Fibroblast of skin of right biceps (primary cell): ENCODE data around the gene ENTPD1.
"Not testable (repeated sequence)": the region's sequence is repeated elsewhere in the genome, so short reads cannot be mapped to it uniquely, and the experiment has no call there.

Source experiments
- DNase-seq: peaks from one replicate; pipeline ENCODE4 v3.0.0-alpha.2; 2013

Gene ENTPD1, protein sequence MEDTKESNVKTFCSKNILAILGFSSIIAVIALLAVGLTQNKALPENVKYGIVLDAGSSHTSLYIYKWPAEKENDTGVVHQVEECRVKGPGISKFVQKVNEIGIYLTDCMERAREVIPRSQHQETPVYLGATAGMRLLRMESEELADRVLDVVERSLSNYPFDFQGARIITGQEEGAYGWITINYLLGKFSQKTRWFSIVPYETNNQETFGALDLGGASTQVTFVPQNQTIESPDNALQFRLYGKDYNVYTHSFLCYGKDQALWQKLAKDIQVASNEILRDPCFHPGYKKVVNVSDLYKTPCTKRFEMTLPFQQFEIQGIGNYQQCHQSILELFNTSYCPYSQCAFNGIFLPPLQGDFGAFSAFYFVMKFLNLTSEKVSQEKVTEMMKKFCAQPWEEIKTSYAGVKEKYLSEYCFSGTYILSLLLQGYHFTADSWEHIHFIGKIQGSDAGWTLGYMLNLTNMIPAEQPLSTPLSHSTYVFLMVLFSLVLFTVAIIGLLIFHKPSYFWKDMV

GRCh38 chr10:95756041-95756761, at the start of gene ENTPD1:
ENTPD1 (plus strand) TSS chr10:95756163; CDS start chr10:95756240, 77 bp downstream.
- no peak for DNase-seq

GRCh38 chr10:95706573-95706972, 49.4 kb upstream of the ENTPD1 start:
- no peak for DNase-seq

- no peak for DNase-seq
These were observed 49.0 kb upstream of the ENTPD1 start for GRCh38 chr10:95706990-95707389.

DNA sequence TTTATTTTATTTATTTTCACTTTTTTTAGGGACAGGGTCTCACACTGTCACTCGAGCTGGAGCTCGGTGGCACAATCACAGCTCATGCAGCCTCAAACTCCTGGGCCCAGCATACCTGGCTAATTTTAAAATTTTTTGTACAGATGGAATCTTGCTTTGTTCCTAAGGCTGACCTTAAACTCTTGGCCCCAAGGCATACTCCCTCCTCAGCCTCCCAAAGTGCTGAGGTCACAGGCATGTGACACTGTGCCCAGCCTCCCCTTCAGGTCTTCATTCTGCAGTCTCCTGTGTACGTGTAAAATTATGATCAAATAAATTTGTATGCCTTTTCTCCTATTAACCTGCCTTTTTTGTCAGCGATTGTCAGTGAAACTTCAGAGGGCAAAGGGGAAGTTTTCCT, 44.5 kb upstream of the ENTPD1 start:
- DNase-seq = no peak

DNA sequence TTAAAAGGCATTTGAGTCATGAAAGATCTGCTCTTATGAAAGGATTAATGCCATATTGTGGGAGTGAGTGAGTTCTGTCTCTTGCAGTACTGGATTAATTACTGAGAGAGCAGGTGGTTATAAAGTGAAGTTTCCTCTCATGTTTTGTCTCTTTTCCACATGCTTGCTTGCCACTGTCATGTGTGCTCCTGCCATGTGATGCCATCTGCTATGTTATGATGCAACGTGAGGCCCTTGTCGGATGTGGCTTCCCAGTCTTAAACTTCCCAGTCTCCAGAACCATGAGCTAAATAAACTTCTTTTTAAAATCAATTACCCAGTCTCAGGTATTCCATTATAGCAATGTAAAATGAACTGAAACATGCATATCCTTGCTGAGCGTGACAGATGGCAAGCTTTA, 39.5 kb upstream of the ENTPD1 start:
- DNase-seq = no peak

DNA sequence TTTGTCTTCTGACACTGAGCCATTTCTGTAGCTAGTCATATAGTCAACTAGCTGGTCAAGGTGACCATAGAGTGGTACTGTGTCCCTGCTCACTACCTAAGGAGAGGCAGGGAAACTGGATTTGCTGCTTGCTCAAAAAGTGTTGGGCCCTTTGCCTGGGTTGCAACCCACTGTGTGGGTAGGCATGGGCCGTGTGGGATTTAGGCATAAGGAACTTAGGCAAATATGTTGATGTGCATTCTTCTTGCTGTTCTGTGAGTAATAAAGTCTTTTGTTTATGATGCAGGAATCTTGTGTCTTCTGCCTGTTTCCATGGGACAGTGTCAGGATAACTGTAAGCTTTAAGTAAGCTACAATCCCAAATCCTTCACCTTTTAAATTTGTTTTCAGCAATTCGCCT, 39.1 kb upstream of the ENTPD1 start:
- DNase-seq = no peak

- DNase-seq = not testable (repeated sequence)
These were observed 35.2 kb upstream of the ENTPD1 start for GRCh38 chr10:95720745-95721144.

DNA sequence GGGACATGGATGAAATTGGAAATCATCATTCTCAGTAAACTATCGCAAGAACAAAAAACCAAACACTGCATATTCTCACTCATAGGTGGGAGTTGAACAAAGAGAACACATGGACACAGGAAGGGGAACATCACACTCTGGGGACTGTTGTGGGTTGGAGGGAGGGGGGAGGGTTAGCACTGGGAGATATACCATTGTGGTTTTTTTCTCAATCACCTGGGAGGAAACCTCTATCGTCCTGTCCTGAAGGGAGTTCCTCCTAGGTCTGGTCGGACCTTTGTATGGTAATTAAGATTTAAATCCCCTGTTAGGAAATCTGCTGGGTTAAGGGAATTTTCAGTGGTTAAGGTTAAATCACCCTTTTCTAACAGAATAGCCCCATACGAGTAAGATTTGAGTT, 33.5 kb upstream of the ENTPD1 start:
- DNase-seq = not testable (repeated sequence)

GRCh38 chr10:95728526-95728925, 27.4 kb upstream of the ENTPD1 start:
- no peak for DNase-seq

GRCh38 chr10:95729323-95730055, 26.5 kb upstream of the ENTPD1 start:
- no peak for DNase-seq

- no peak for DNase-seq
These were observed 25.7 kb upstream of the ENTPD1 start for GRCh38 chr10:95730233-95730632.

DNA sequence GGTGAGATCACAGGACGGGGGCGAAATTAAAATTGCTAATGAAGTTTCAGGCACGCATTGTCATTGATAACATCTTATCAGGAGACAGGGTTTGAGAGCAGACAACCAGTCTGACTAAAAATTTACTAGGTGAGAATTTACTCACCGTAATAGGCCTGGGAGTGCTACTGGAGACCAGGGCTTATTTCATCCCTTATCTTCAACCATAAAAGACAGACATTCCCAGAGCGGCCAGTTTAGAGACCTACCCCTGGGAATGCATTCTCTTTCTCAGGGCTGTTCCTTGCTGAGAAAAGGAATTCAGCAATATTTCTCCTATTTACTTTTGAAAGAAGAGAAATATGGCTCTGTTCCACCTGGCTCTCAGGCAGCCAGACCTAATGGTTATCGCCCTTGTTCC, 23.1 kb upstream of the ENTPD1 start:
- DNase-seq = not testable (repeated sequence)

GRCh38 chr10:95739056-95739455, 16.9 kb upstream of the ENTPD1 start:
- DNase-seq = no peak

DNA sequence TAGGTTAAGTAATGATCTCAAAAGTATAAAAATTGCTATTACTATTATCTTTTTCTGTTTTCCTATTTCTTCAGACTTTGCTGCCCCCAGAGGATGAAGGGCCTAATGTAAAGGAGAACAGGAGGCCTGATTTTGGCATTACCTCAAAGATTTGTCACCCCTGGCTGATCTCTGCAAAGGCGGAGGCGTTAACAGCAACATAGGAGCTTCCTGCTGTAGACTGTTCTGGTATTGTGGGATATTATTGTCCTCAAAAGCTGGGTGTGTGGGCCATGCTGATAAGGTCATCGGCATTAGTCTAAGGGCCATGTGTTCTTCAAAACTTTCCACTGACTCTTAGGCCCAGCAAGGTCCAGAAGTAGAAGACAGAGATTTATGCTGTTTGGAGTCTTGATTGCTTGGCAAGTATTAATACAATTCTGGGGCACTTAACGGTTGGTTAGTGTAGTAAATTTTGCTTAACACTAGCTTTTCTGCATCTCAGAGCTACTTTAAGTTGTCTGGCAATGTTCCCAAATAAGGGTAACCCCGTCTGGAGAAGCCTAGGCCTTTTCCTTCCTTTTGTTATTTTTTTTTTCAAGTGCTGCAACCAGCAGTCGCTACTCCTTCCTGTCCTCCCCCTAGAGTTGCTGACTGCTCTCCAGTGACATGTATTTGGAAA, 14.0 kb upstream of the ENTPD1 start:
- peak; percentile 3 for DNase-seq

DNA sequence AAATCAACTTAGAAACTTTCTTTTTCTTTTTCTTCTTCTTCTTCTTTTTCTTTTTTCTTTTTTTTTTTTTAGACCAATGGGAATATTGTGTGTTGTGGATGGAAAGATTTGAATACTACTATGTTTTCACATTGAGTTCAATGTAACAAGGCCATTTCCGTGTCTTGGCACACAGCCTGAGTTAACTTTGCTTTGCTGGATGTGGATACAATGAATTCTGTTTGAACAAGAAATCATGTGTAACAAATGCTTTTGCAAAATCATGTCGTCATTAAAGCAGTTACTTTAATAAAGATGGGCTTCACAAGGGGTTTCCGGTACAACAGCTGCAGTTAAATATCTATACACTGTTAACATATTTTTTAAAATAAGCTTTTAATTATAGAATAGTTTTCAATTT, 13.5 kb upstream of the ENTPD1 start:
- no peak for DNase-seq

DNA sequence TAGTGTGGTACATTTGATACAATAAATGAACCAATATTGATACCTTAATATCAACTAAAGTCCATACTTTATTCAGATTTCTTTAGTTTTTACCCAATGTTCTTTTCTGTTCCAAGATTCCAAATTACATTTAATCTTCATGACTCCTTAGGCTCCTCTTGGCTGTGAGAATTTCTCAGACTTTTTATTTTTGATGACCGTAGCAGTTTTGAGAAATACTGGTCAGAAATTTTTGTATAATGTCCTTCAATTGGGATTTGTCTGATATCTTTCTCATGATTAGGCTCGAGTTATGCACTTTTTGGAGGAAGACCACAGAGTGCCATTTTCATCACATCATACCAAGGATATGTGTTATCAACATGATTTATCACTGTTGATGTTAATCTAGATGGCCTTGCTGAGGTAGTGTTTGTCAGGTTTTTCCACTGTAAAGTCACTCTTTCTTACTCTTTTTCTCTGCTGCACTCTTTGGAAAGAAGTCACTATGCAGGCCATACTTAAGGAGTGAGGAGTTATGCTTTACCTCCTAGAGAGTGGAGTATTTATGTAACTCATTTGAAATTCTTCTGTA, 12.9 kb upstream of the ENTPD1 start:
- no peak for DNase-seq

GRCh38 chr10:95745501-95745900, 10.5 kb upstream of the ENTPD1 start:
- no peak for DNase-seq

- no peak for DNase-seq
These were observed 7.6 kb upstream of the ENTPD1 start for GRCh38 chr10:95748349-95748748.

DNA sequence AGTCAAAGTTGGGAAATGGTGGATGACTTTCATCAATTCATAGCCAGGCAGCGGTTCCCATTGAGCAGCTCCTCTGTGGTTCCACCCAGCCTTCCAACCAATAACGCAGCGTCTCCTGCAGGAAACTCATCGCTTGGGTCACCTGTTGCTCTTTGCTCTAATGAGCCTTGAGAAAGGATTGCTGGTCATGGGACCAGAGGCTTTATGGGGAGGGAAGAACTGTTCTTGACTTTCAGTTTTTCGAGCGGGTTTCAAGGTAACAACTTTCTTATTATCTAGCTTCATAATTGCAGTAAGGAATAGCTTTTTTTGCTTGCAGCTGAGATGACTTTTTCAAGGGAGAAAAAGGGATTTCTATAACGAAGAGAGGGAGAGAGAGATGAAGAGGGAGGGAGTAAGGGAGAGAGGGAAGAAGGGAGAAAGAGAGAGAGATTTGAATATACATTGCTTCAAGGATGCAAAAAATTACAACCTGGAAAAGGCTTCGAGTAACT, 405 bp upstream of the ENTPD1 start:
- DNase-seq = no peak

- no peak for DNase-seq
These were observed 1.1 kb downstream of the ENTPD1 start for GRCh38 chr10:95756809-95757684.

GRCh38 chr10:95758351-95759025, 2.5 kb downstream of the ENTPD1 start:
- DNase-seq = no peak
